ENCODE results near the gene ZNF595. TPM values are rescaled to one million over a fixed set of nuclear protein-coding genes. Genes with fewer than 3 reads are reported as not detected.

The ZNF595 gene
- polyA plus RNA-seq, 1 donor from 2014 or later: 15.1 TPM

DNA sequence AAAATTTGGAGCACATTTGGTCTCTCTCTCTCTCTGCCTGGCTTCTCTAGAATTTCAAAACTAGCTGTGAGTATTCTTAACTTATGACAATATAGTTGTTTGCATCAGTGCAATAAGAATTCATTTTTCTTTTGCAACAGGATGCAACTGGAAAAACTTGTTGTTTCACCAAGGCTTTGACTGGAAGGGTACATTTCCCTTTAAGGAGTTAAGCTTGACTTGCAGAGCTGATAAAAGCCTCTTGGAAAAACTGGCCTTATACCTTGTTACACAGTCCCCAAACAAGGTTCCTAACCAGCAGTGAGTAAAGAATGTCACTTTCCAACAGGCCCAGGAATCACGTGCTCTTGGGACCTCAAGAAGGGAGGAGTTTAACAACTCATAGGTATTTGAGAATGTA is 45.3 kb downstream of the ZNF595 start:
- H4K20me1 ChIP-seq (ENCODE audit: insufficient read depth): no peaks in the 10 kb centered on the region
- TF ChIP-seq EP300 (conservative IDR thresholded peaks at IDR 0.05; ENCODE audit: poor library complexity, severe bottlenecking) (no peak), REST (IDR thresholded peaks at IDR 0.05; ENCODE audit: borderline replicate concordance) (no peak), EZH2 (IDR thresholded peaks at IDR 0.05; ENCODE audit: borderline replicate concordance, insufficient read depth, low read length, poor library complexity, severe bottlenecking) (no peak), MXI1 (conservative IDR thresholded peaks at IDR 0.05; ENCODE audit: poor library complexity, severe bottlenecking) (no peak), TAF1 (IDR thresholded peaks at IDR 0.05; ENCODE audit: low read depth) (no peak), SMC3 (conservative IDR thresholded peaks at IDR 0.05; ENCODE audit: poor library complexity) (no peak), POLR2AphosphoS5 (IDR thresholded peaks at IDR 0.05) (no peak), RAD21 (conservative IDR thresholded peaks at IDR 0.05) (no peak)
- TF ChIP-seq, protein P1, sequence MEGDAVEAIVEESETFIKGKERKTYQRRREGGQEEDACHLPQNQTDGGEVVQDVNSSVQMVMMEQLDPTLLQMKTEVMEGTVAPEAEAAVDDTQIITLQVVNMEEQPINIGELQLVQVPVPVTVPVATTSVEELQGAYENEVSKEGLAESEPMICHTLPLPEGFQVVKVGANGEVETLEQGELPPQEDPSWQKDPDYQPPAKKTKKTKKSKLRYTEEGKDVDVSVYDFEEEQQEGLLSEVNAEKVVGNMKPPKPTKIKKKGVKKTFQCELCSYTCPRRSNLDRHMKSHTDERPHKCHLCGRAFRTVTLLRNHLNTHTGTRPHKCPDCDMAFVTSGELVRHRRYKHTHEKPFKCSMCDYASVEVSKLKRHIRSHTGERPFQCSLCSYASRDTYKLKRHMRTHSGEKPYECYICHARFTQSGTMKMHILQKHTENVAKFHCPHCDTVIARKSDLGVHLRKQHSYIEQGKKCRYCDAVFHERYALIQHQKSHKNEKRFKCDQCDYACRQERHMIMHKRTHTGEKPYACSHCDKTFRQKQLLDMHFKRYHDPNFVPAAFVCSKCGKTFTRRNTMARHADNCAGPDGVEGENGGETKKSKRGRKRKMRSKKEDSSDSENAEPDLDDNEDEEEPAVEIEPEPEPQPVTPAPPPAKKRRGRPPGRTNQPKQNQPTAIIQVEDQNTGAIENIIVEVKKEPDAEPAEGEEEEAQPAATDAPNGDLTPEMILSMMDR (IDR thresholded peaks at IDR 0.05; ENCODE audit: poor library complexity, severe bottlenecking): no peak
- H3K9me2 ChIP-seq (ENCODE audit: insufficient read depth, low read length): no peaks in the 10 kb centered on the region
- no peak overlapping the region for H3K9ac ChIP-seq (ENCODE audit: low read length)
- no peaks in the 10 kb centered on the region for H3K27me3 ChIP-seq (ENCODE audit: insufficient read depth, low read depth, low read length)
- no peak overlapping the region for H3K27ac ChIP-seq (ENCODE audit: low read length)
- peaks cover 18% of the 10 kb centered on the region for H3K9me3 ChIP-seq (ENCODE audit: low read length)
- H2AFZ ChIP-seq (ENCODE audit: low read depth, low read length): no peak overlapping the region
- H3K4me3 ChIP-seq (ENCODE audit: low read length): no peak overlapping the region
- no peaks in the 10 kb centered on the region for H3K79me2 ChIP-seq (replicated peaks; ENCODE audit: insufficient read depth, low read length)
- H3F3A ChIP-seq (ENCODE audit: insufficient read depth, low read length, poor library complexity, severe bottlenecking): no peaks in the 10 kb centered on the region
- H3K4me2 ChIP-seq (ENCODE audit: low read length): no peak overlapping the region
- H3K36me3 ChIP-seq (ENCODE audit: insufficient read depth, low read length): no peaks in the 10 kb centered on the region

- no peak for TF ChIP-seq POLR2AphosphoS5 (IDR thresholded peaks at IDR 0.05)
- TF ChIP-seq RAD21 (conservative IDR thresholded peaks at IDR 0.05): no peak
- TF ChIP-seq MXI1 (conservative IDR thresholded peaks at IDR 0.05; ENCODE audit: poor library complexity, severe bottlenecking): no peak
- TF ChIP-seq EP300 (conservative IDR thresholded peaks at IDR 0.05; ENCODE audit: poor library complexity, severe bottlenecking): no peak
- TF ChIP-seq, protein P1 (IDR thresholded peaks at IDR 0.05; ENCODE audit: poor library complexity, severe bottlenecking): no peak
- no peak for TF ChIP-seq REST (IDR thresholded peaks at IDR 0.05; ENCODE audit: borderline replicate concordance)
- no peak for TF ChIP-seq TAF1 (IDR thresholded peaks at IDR 0.05; ENCODE audit: low read depth)
- no peak for TF ChIP-seq SMC3 (conservative IDR thresholded peaks at IDR 0.05; ENCODE audit: poor library complexity)
- TF ChIP-seq EZH2 (IDR thresholded peaks at IDR 0.05; ENCODE audit: borderline replicate concordance, insufficient read depth, low read length, poor library complexity, severe bottlenecking): no peak
- H3K9me3 ChIP-seq (ENCODE audit: low read length): peaks cover 12% of the 10 kb centered on the region
These were observed 46.7 kb downstream of the ZNF595 start for GRCh38 chr4:99863-100262.

More at GRCh38 chr4:99863-100262, 46.7 kb downstream of the ZNF595 start:
- Histone ChIP-seq H3F3A (ENCODE audit: insufficient read depth, low read length, poor library complexity, severe bottlenecking) (no peaks in the 10 kb centered on the region), H3K9me2 (ENCODE audit: insufficient read depth, low read length) (no peaks in the 10 kb centered on the region), H4K20me1 (ENCODE audit: insufficient read depth) (no peaks in the 10 kb centered on the region), H3K27me3 (ENCODE audit: insufficient read depth, low read depth, low read length) (peaks cover under 1% of the 10 kb centered on the region), H2AFZ (ENCODE audit: low read depth, low read length) (no peak overlapping the region), H3K79me2 (replicated peaks; ENCODE audit: insufficient read depth, low read length) (no peaks in the 10 kb centered on the region), H3K27ac (ENCODE audit: low read length) (no peak overlapping the region), H3K4me3 (ENCODE audit: low read length) (no peak overlapping the region), H3K36me3 (ENCODE audit: insufficient read depth, low read length) (no peaks in the 10 kb centered on the region), H3K9ac (ENCODE audit: low read length) (no peak overlapping the region), H3K4me2 (ENCODE audit: low read length) (no peak overlapping the region)
